Stimulated activated CD4-positive, alpha-beta T cell treated with anti-CD3 and anti-CD28 coated beads, Interleukin-15, amount 100 ng/mL, for 48 hours (primary cell): ENCODE results near the gene STON1.
"Not testable (repeated sequence)": the region's sequence is repeated elsewhere in the genome, so short reads cannot be mapped to it uniquely, and the experiment has no call there.

ENCODE experiments used
- DNase-seq, 2 donors: peaks; one replicate each; pipeline ENCODE4 v3.0.0-alpha.2; 2020; ENCODE audit warnings: low read depth in 2 of 2

Gene STON1

DNA sequence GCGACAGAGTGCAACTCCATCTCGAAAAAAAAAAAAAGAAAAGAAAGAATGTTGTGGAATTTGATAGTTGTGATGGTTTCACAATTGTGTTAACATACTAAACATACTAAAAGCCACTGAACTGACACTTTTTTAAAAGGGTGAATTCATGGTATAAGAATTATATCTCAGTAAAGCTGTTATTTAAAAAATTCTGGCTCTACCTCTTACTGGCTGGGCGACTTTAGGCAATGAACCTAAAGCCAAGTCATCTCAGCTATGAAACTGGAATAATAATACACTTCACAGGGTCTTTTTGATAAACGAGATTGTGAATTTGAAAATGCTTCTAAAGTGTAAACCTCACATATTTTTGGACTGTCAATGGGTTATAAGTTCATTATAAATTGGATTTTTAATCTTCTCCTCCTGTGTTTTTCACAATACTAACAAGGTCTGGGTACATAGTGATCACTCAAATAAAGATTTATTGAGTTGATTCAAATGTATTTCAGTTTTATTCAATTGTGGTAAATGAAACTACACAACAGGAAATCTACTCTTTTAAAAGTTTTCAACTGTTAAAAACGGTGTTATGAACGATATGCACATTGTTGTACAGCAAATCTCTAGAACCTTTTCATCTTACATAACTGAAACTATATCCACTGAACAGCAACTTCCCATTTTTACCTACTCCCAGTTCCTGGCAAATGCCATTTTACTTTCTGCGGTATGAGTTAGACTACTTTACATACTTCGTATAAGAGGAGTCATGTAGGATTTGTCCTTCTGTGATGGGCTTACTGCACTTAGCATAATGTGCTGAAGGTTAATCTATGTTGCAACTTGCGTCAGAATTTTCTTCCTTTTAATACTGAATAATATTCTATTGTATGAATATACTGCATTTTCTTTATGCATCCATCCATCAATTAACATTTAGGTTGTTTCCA lies 44.7 kb downstream of the STON1 start:
- no peak for DNase-seq

DNA sequence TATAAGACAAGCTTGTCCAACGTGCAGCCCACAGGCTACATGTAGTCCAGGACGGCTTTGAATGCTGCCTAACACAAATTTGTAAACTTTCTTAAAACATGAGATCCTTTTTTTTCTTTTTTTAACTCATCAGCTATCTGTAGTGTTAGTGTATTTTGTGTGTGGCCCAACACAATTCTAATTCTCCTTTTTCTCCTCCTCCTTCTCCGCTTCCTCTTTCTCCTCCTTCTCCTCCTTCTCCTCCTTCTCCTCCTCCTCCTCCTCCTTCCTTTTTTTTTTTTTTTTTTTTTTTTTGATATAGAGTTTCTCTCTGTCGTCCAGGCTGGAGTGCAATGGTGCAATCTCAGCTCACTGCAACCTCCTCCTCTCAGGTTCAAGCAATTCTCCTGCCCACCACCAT lies 48.4 kb downstream of the STON1 start:
- no peak for DNase-seq

DNA sequence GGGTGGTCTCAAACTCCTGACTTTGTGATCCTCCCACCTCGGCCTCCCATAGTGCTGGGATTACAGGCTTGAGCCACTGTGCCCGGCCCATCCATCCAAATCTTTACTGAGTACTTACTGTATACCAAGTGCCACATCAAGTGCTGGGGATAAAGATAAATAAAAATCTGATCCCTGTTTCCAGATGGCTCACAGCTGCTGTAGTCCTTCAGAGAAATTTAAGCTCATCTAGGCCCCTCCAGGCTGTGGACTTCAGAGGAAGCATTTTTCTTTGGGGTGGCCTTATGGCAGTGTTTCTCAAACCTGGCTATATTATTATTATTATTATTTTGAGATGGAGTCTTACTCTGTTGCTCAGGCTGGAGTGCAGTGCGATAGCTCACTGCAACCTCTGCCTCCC lies 54.0 kb downstream of the STON1 start:
- DNase-seq: no peak

DNA sequence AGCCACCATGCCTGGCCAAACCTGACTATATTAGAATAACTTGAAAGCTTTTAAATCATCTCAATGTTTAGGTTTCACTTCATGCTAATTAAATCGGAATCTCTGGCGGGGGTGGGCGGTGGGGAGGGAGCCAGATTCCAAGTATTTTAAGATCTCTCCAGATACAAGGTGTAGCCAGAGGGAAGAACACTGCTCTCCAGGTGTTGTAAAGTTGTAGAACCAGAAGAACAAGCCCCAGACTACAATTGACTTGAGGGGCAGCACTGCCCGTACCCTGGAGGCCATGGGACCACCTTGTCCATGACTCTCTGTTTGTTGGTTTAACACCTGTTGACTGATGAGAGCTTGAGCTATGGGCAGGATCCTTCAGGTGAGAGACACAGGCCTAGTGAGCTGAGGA lies 54.6 kb downstream of the STON1 start:
- no peak for DNase-seq

DNA sequence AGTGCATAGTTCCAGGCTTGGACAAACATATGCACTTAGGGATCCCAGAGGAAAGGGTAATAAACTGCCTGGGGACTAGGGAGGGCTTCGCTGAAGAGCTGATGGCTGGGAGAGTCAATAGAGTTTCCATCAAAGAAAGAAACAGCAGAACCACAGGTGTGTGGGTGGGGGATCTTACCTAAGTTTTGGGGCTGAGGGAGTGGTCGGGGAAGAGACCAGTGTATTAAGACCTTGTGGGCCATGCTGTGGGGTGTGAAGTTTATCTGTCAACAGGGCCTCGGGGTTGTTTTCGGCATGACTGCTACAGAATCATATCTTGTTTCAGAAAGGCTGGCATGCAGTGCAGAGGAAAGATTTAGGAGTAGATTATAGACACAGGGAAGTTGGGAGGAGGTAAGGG lies 56.5 kb downstream of the STON1 start:
- DNase-seq: no peak

DNA sequence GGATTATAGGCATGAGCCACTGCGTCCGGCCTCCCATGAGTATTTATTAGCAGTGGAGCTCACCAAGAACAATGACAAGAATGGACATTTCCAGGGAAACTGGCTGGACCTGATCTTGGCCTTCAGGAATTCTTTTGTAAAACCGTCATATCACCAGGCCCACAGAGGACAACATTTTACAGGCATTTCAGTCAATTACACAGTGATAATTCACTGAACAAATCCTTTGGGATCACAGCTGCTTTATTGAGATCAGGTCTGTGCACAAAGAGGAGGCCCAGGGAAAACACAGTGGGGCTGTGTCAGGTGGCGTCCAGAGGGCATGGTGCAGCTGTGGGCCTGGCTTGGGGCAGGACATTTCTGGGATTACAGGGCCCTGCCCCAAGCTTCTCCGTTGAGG lies 57.6 kb downstream of the STON1 start:
- no peak for DNase-seq

DNA sequence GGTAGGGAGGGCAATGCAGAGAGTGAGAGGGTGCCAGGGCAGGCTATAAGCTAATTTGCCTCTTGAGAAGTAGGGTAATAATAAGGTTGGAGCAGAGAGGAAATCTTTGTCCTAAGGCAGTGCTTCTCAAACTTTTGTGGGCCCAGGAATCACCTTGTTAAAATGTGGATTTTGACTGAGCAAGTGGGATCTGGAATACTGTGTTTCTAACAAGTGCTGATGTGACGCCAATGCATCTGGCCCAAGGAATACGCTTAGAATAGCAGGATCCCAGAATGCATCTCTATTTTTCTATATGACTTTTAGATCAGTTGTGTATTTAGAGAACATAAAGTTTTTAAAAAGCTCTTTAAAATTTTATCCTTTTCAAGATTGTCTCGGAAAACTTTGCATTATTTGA lies 58.0 kb downstream of the STON1 start:
- DNase-seq: no peak

DNA sequence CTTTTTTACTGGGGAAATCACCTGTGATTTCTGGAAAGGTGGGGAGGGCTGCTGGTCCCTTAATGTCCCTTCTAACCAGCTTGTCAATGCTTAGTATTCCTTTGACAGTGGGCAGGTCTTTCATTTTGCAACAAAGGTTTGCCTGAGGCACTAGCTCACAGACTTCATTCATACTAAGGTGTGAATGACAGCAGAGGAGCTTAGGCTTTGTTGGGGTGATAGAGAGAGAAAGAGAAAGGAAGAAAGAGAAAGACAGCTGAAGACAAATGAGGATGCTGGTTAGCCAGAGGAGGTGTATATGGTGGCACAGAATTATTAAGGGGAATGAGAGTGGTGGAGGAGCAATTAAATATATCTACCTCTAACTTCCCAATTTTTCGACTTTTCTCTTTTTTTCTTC lies 58.8 kb downstream of the STON1 start:
- no peak for DNase-seq

DNA sequence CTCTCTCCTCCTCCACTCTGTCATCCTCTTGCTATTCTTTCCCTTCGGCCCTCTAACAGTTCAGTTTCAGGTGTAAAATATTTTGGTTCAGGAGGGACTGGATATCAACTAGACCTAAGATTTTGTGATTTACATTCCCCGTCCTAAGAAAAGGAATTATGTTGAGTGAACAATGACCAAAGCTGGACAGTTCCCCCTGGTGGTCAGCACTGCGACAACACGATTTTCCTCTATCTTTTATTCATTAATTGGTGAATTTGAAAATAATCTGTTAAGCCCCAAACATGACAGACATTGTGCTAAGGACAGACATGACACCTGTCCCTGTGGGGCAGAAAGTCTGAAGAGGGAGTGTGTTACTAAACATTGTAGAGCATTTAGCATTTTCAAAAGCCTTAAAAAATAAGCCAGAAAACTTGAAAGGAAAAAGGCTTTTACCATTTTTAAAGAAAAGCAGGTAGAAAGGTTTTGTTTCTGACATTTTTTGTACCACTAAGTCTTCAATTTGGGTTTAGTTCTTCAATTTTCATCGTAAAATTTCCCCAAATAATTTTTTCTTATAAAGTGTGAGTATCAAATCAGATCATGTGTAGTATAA lies 59.3 kb downstream of the STON1 start:
- DNase-seq: no peak

DNA sequence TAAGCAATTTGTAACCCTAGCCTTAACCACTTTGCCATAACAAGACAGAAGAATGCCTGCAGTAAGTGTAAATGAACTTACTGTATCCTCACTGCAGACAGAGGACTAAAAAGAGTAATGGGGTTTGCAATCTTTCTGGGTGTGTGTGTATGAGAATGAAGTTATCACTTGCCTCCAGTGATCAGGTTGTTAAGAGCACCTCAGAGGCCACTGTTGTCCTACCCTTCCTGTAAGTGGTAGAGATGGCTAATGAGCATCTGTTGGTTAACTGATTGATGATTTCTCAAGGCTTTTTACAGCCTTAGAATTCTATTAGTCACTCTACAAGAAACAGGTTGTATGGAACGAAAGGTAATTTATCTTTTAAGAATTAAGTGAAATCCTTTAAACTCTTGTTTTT lies 60.1 kb downstream of the STON1 start:
- no peak for DNase-seq

DNA sequence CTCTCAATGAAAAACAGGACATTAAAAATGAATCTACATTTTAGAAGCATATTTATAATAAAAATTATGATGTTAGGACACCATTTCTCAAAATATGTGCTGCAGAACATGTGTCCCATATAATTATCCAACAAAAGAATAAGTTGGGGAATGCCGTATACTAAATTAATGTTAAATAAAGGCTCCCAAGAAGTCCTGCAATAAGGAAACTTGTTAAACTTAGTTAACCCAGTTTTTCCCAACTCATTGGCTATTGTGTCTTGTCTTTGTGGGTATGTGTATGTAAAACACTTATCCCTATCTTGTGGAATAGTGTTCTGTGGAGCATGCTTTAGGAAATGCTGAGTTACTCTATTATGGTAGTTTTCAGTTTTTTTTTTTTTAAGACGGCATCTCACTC lies 62.1 kb downstream of the STON1 start:
- no peak for DNase-seq

DNA sequence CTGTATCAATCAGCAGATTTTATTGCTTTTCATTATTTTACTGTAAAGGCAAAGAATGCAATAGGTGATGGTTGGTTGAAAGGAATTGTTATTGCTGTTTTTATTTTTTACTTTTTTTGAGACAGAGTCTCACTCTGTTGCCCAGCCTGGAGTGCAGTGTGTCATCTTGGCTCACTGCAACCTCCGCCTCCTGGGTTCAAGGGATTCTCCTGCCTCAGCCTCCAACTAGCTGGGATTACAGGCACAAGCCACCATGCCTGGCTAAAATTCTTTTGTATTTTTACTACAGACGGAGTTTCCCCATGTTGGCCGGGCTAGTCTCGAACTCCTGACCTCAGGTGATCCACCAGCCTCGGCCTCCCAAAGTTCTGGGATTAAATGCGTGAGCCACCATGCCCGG lies 66.8 kb downstream of the STON1 start:
- not testable (repeated sequence) for DNase-seq

DNA sequence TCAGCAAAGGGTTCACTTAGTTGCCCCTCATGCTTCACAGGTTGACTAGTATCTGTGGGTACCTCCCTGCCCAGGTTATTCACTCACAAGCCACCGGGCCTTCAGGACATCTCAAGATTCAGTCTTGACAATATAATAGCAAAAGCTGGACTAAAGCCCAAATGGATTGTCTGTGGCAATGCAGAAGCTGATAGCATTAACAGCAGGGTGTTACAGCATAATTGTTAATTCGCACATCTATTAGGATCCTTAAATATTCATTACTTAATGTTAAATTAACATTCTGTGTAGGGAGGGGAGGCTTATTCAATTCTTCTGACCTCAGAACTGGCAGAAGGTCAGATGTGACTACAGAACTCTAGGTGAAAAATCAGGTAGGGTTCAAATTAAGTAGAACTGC lies 67.5 kb downstream of the STON1 start:
- DNase-seq: no peak

DNA sequence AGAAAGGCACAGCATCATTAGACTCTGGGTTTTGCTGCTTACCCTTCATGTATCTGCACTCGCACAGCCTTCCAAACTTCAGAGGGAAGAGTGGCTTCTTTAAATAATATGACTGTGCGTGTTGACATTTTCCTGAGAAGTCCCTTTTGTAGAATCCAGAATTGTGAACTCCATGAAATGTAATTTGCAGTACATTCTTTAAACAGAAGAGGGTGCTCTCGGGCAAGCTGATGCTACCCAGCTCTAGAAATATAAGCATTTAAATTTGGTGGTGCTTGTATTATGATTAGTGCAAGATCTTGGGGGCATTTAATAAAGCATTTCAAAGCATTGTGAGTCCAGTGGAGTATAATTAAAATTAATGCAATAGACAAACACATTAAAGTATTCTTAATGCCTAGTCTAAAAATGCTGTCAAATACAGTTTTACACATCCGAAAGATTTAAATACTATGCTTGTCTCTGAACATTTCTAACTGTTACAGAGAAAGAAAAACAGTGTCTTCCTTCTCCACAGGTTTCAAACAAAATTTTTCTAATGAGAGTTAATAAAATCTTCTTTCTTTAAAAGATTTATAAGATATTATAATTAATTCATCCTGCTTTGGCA lies 70.4 kb downstream of the STON1 start:
- DNase-seq: no peak

DNA sequence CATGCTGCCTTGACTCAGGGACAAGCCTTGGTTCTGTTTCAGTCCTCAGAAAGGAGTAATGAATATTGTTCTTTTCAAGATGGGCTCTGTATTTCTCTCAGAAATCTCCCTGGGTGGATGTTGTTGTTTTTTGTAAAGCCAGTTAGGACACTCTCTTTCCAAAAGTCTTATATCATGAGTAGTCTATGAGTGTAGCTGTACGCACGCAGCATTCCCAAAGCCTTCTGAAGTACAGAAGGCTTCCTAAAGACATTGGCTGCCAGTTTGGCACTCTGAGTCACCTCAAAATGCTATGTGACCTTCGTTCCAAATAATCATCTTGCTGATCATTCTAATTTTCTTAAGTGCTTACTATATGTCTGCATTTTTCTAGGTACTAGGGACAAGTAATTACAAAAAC lies 71.0 kb downstream of the STON1 start:
- no peak for DNase-seq

DNA sequence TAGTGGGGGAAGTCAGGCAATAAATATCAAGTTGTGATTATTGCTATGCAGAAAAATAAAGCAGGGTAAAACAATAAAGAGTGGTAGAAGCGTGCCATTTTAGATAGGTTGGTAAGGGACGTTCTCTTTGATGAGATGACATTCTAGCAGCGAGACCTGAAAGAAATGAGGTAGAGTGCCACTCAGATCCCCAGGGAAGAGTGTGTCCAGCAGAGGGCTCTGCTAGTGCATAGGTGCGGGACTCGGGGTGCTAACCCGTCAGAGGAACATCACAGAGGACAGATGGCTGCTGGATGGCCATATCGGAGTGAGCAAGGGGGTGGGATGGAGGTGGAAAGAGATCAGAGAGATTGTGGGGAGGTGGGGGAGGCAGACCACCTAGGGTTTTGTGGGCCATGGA lies 71.4 kb downstream of the STON1 start:
- DNase-seq: no peak

DNA sequence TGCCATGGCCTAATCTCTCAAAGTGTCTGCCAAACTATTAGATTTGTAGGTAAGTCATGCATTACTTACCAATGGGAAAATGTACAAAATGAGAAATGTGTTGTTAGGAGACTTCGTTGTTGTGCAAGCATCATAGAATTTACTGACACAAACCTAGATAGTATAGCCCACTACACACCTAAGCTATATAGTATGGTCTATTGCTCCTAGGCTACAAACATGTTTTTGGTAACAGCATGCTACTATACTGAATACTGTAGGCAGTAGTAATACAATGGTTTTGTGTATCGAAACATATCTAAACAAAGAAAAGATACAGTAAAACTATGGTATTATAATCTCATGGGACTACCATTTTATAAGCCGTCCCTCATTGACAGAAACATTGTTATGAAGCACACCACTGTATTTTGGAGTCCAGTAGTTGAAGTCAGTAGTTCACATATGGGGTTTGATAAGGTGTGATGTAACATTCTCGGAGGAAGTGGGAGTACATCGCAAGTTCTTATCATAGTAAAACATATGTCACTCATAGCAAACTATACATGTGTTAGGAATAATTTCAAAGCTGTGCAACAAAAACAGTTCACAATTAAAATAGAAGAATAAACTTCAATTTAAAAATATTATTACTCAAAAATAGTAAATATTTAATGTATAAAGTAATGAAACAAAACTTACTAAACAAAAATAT lies 75.7 kb downstream of the STON1 start:
- DNase-seq: no peak

DNA sequence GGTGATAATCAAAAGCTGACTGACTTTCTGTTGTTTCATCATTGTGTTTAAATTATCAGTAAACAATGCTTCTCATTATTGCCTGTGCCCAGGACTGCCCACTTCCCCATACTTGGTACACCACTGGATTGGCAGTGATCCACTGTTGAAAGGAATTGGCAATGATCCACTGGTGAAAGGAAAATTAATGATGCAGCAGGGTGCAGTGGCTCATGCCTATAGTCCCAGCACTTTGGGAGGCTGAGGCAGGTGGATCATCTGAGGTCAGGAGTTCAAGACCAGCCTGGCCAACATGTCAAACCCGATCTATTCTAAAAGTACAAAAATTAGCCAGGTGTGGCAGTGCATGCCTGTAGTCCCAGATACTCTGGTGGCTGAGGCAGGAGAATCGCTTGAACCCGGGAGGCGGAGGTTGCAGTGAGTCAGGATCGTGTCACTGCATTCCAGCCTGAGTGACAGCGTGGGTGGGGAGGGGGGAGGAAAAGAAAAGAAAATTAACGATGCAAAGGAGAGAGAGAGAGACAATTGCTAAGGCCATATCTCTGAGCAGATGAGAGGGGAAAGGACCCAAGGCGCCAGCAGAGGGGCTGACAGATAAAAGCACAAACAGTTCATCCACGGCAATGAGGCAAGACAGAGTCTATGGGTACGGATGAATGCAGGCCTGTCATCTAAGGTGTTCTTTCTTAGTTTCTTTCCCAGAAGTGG lies 77.5 kb downstream of the STON1 start:
- no peak for DNase-seq

DNA sequence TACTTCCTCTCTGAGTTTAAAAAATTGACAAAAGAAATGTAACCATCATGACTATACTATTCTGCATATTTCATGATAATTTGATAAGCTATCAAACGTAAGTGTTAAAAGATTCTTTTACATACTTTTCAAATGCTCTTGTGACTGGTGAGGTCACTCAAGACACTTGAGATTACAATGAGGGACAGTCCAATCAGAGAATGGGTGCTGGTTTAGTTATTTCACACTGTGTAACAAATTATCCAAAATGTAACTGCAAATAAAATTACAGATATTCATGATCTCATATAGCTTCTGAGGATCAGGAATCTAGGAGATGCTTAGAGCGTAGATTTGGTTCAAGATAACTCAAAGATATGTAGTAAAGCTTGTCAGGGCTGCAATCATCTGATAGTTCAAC lies 83.3 kb downstream of the STON1 start:
- no peak for DNase-seq

DNA sequence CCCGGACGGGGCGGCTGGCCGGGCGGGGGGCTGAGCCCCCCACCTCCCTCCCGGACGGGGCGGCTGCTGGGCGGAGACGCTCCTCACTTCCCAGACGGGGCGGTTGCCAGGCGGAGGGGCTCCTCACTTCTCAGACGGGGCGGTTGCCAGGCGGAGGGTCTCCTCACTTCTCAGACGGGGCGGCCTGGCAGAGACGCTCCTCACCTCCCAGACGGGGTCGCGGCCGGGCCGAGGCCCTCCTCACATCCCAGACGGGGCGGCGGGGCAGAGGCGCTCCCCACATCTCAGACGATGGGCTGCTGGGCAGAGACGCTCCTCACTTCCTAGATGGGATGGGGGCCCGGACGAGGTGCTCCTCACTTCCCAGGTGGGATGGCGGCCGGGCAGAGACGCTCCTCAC lies 84.6 kb downstream of the STON1 start:
- DNase-seq: not testable (repeated sequence)

DNA sequence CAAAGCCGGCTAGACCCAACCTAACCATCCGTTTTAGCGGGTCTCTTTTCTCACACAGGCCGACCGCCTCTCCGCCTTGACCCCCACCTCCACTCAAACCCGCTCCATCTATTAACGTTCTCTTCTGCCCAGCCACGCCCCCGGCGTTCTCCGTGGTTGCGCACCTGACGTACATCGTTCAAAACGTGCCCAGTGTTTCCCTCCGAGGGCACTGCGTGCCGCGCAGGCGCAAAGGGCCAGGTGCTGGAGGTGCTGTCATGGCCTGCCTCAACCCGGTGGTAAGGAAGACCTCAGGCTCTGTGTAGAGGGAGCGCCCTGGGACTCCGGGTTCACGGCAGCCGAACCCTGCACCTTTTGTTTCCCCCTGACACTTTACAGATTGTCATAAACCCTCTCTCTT lies 87.7 kb downstream of the STON1 start, which contains the start of gene GTF2A1L:
GTF2A1L (plus strand) TSS at position 239 of the 400 bp plus-strand sequence; CDS start at position 258, 19 bp downstream.
- no peak for DNase-seq

DNA sequence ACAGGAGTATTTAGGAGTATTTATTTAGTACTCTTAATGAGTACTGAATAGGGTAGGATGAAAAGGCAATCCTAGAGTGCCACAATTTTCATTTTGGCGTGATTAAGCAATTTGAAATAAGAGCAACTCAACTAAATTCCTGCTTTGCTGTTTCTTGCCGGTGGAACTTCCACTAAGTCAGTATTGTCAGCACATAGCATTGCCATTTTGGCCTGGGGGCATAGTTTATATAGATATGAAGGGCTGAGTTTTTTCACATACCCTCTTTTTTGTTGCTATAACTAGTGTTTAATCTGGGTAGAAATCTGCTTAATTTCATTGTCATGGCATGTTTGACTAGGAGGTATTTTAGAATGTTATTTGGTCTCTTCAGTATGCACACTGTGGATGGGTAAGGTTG lies 89.6 kb downstream of the STON1 start:
- DNase-seq: no peak
